Hepatocyte (in vitro differentiated cells): ENCODE measurements around the gene IP6K2. TPM values are rescaled to one million over a fixed set of nuclear protein-coding genes. Genes with fewer than 3 reads are reported as not detected.

ENCODE experiments used
- DNase-seq: peaks from one replicate; pipeline ENCODE4 v3.0.0-alpha.2; 2016; ENCODE audit warnings: low spot score
- H2AFZ ChIP-seq: fragments of 200-600 bp; sonication (generic); 2 replicates; pipeline ENCODE4 v1.6.0; 2016; ENCODE audit warnings: antibody characterized with exemption, mild to moderate bottlenecking
- H3K27ac ChIP-seq: fragments of 200-600 bp; sonication (generic); 2 replicates; pipeline ENCODE4 v1.5.1; 2016; ENCODE audit warnings: mild to moderate bottlenecking
- H3K27me3 ChIP-seq: fragments of 200-600 bp; sonication (generic); 2 replicates; pipeline ENCODE4 v1.6.1; 2016
- H3K36me3 ChIP-seq: fragments of 200-600 bp; sonication (generic); replicated peaks from 2 replicates; pipeline ENCODE4 v1.5.1; 2016; ENCODE audit warnings: low read depth; ENCODE audit not compliant: insufficient read depth
- H3K4me1 ChIP-seq: fragments of 200-600 bp; sonication (generic); 2 replicates; pipeline ENCODE4 v1.5.1; 2016; ENCODE audit warnings: mild to moderate bottlenecking, moderate library complexity; ENCODE audit not compliant: insufficient read depth
- H3K4me2 ChIP-seq: fragments of 200-600 bp; sonication (generic); 2 replicates; pipeline ENCODE4 v1.6.0; 2016
- H3K4me3 ChIP-seq: fragments of 200-600 bp; sonication (generic); 2 replicates; pipeline ENCODE4 v1.5.1; 2016; ENCODE audit warnings: mild to moderate bottlenecking
- H3K79me2 ChIP-seq: fragments of 200-600 bp; sonication (generic); 2 replicates; pipeline ENCODE4 v1.6.0; 2017; ENCODE audit warnings: mild to moderate bottlenecking
- H3K9me2 ChIP-seq: fragments of 200-600 bp; sonication (generic); replicated peaks from 2 replicates; pipeline ENCODE4 v1.6.0; 2017; ENCODE audit warnings: mild to moderate bottlenecking; ENCODE audit not compliant: insufficient read depth
- H3K9me3 ChIP-seq: fragments of 200-600 bp; sonication (generic); 2 replicates; pipeline ENCODE4 v1.5.1; 2016; ENCODE audit warnings: low read depth, mild to moderate bottlenecking
- H4K20me1 ChIP-seq: fragments of 200-600 bp; sonication (generic); 2 replicates; pipeline ENCODE4 v1.6.0; 2016; ENCODE audit warnings: mild to moderate bottlenecking; ENCODE audit not compliant: insufficient read depth, poor library complexity, severe bottlenecking
- EZH2 ChIP-seq: fragments of 200-600 bp; sonication (generic); IDR thresholded peaks from 2 replicates; pipeline ENCODE4 v1.6.1; 2016; ENCODE audit warnings: antibody characterized with exemption, mild to moderate bottlenecking, borderline replicate concordance
- EZH2phosphoT487 ChIP-seq: fragments of 200-600 bp; sonication (generic); IDR thresholded peaks from one replicate; pipeline ENCODE4 v1.6.1; 2018; ENCODE audit warnings: antibody characterized with exemption, mild to moderate bottlenecking, low read depth, moderate library complexity; ENCODE audit not compliant: unreplicated experiment, severe bottlenecking
- WGBS: methylation state at CpG from one replicate; pipeline ENCODE4 v1.1.6; 2016; ENCODE audit warnings: low lambda C conversion rate; ENCODE audit errors: missing lambda C conversion rate; 5-methylcytosine and 5-hydroxymethylcytosine counted together
- polyA plus RNA-seq: library from polyadenylated mRNA; unstranded; fragments of >200 nt; fragmentation: Nextera tagmentation; extraction: Ambion mirVana; gene quantifications from 2 replicates; pipeline ENCODE4 v1.2.1, GENCODE V29; 2016
- total RNA-seq: library from RNA; depleted of rRNA; stranded (reverse); fragments of >200 nt; gene quantifications from 2 replicates; pipeline ENCODE4 v1.2.3, GENCODE V29; 2014
- TF ChIP-seq, protein P1 (sequence below): fragments of 200-600 bp; sonication (generic); IDR thresholded peaks from 2 replicates; pipeline ENCODE4 v1.5.1; 2016; ENCODE audit warnings: antibody characterized with exemption, mild to moderate bottlenecking; ENCODE audit not compliant: poor library complexity

The IP6K2 gene
- total and polyA plus RNA-seq, 2 experiments from 2014 or later: 112 to 155 TPM

DNA sequence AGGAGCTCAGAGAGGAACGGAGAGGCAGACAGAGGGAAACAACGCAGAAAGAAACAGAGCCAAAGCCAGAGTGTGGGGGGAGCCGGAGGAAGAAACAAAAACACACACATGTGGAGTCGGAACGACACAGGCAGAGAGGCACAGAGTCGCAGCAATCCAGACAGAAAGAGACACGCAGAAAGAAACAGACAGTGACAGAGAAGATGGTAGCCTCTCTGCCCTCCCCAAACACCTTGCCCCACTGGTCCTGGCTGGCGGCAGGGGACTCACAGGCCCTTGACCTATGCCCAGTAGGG lies 33.0 kb downstream of the IP6K2 start:
- Histone ChIP-seq H4K20me1 (peaks cover 24% of the 10 kb centered on the region), H2AFZ (no peak overlapping the region), H3K9me3 (no peaks in the 10 kb centered on the region), H3K4me1 (peaks cover 30% of the 10 kb centered on the region), H3K4me2 (peak overlapping the region; percentile 99), H3K27me3 (no peaks in the 10 kb centered on the region), H3K36me3 (no peaks in the 10 kb centered on the region), H3K9me2 (no peaks in the 10 kb centered on the region), H3K27ac (peak overlapping the region; percentile 66), H3K4me3 (no peak overlapping the region), H3K79me2 (peaks cover 20% of the 10 kb centered on the region)
- WGBS: 84% methylated on average over 6 of the region's 8 CpGs
- DNase-seq: no peak
- TF ChIP-seq, protein P1, sequence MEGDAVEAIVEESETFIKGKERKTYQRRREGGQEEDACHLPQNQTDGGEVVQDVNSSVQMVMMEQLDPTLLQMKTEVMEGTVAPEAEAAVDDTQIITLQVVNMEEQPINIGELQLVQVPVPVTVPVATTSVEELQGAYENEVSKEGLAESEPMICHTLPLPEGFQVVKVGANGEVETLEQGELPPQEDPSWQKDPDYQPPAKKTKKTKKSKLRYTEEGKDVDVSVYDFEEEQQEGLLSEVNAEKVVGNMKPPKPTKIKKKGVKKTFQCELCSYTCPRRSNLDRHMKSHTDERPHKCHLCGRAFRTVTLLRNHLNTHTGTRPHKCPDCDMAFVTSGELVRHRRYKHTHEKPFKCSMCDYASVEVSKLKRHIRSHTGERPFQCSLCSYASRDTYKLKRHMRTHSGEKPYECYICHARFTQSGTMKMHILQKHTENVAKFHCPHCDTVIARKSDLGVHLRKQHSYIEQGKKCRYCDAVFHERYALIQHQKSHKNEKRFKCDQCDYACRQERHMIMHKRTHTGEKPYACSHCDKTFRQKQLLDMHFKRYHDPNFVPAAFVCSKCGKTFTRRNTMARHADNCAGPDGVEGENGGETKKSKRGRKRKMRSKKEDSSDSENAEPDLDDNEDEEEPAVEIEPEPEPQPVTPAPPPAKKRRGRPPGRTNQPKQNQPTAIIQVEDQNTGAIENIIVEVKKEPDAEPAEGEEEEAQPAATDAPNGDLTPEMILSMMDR: no peak
- no peak for TF ChIP-seq EZH2
- no peak for TF ChIP-seq EZH2phosphoT487

DNA sequence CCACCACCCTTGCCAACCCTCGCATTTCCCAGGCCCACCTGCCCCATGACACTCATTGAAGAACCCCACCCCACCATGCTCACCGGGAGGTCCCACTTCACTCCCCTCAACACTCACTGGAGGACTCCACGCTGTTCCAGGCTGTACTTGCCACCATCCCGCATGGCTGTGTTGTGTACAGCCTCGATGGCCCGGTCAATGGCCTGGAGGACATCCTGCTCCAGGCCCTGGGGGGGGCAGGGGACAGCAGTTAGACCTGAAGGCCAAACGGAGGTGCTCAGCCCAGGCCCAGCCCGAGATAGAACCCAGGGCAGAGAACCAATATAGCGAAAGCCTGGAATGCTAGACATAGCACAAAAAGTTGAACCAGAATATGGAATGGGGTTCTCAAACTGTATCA lies 34.2 kb downstream of the IP6K2 start:
- DNase-seq: no peak
- Histone ChIP-seq H3K27ac (no peak overlapping the region), H2AFZ (no peak overlapping the region), H3K36me3 (no peaks in the 10 kb centered on the region), H3K79me2 (peaks cover 20% of the 10 kb centered on the region), H3K27me3 (no peaks in the 10 kb centered on the region), H3K4me1 (peaks cover 30% of the 10 kb centered on the region), H3K4me2 (peak overlapping the region; percentile 99), H4K20me1 (peaks cover 17% of the 10 kb centered on the region), H3K9me2 (no peaks in the 10 kb centered on the region), H3K9me3 (no peaks in the 10 kb centered on the region), H3K4me3 (no peak overlapping the region)
- 91% methylated on average over 9 of the region's 9 CpGs for WGBS
- no peak for TF ChIP-seq EZH2
- TF ChIP-seq, protein P1: no peak
- no peak for TF ChIP-seq EZH2phosphoT487

DNA sequence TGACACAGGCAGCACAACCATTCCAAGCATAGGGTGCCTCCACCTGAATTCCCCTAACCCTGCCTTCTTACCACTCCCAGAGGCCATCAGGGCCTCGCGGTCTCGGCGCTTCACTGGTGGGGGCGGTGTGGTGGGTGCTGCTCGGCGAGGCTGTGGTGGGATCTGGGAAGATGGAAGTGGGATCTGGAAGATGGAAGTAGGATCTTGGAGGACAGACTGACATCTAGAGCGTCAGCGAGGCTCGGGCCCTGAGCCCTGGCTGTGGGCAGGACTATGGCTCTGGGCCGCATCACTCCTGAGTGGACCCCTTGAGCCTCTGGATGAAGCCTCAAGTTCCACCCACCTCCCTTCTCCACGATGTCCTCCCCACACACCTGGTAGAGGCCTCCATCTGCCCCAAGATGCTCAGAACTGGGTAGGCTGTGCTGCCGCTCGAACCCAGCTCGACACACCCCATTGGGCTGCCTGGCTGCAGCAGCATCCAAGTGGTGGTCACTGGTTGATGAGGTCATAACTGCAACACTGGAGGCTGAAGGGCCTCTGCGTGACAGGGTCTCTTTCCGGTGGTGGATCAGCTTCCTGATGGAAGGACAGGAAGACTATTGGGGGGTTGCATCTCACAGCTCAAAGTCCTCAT lies 34.9 kb downstream of the IP6K2 start:
- Histone ChIP-seq H3K79me2 (peaks cover 20% of the 10 kb centered on the region), H3K36me3 (no peaks in the 10 kb centered on the region), H3K4me3 (no peak overlapping the region), H2AFZ (no peak overlapping the region), H3K4me2 (no peak overlapping the region), H3K27me3 (no peaks in the 10 kb centered on the region), H3K4me1 (peaks cover 30% of the 10 kb centered on the region), H4K20me1 (peaks cover 11% of the 10 kb centered on the region), H3K9me2 (no peaks in the 10 kb centered on the region), H3K9me3 (no peaks in the 10 kb centered on the region), H3K27ac (no peak overlapping the region)
- no peak for DNase-seq
- no peak for TF ChIP-seq EZH2
- no peak for TF ChIP-seq EZH2phosphoT487
- TF ChIP-seq, protein P1: no peak
- 96% methylated on average over 17 of the region's 17 CpGs for WGBS

DNA sequence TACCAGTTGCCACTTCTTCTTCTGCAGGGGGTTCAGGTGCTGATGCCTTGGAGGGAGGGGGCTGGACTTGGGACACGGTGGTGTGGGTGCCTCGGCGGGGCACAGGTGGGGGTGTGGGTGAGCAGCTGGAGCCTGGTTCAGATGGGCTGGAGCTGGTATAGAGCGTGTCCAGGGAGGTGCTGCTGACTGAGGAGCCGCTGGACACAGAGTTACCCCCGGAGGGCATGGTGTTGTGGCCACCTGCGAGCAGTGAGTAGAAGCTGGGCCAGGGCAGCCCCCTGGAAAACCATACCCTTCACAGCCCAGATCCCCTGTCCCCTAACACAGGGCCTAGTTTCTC lies 35.5 kb downstream of the IP6K2 start:
- Histone ChIP-seq H3K4me3 (no peak overlapping the region), H4K20me1 (peaks cover 9% of the 10 kb centered on the region), H3K27me3 (no peaks in the 10 kb centered on the region), H3K27ac (no peak overlapping the region), H3K4me1 (peaks cover 27% of the 10 kb centered on the region), H3K36me3 (no peaks in the 10 kb centered on the region), H3K9me2 (no peaks in the 10 kb centered on the region), H3K9me3 (no peaks in the 10 kb centered on the region), H3K79me2 (peaks cover 20% of the 10 kb centered on the region), H3K4me2 (no peak overlapping the region), H2AFZ (no peak overlapping the region)
- 98% methylated on average over 6 of the region's 7 CpGs for WGBS
- DNase-seq: no peak
- TF ChIP-seq EZH2phosphoT487 (no peak), EZH2 (no peak)
- TF ChIP-seq, protein P1: no peak
